GM12874 (cell line): ENCODE measurements around the gene FHIT.

Source experiments
- TF ChIP-seq, protein P1 (sequence below): IDR thresholded peaks from 2 replicates; pipeline ENCODE4 v1.5.1; 2011; ENCODE audit warnings: low read depth, mild to moderate bottlenecking, control low read depth, low read length, moderate library complexity; ENCODE audit not compliant: insufficient read depth

The FHIT gene

DNA sequence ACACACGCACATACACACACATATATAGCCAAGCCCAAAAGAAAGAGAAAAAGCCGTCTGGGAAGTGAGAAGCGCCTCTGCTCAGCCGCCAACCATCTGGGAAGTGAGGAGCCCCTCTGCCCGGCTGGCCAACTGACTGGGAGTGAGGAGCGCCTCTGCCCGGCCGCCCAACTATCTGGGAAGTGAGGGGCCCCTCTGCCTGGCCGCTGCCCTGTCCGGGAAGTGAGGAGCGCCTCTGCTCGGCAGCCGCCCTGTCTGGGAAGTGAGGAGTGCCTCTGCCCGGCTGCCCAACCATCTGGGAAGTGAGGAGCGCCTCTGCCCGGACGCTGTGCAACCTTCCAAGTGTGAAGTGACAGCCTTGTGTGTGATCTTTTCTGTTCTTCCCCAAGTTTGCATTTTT, 49.2 kb downstream of the FHIT start:
- TF ChIP-seq, protein P1, sequence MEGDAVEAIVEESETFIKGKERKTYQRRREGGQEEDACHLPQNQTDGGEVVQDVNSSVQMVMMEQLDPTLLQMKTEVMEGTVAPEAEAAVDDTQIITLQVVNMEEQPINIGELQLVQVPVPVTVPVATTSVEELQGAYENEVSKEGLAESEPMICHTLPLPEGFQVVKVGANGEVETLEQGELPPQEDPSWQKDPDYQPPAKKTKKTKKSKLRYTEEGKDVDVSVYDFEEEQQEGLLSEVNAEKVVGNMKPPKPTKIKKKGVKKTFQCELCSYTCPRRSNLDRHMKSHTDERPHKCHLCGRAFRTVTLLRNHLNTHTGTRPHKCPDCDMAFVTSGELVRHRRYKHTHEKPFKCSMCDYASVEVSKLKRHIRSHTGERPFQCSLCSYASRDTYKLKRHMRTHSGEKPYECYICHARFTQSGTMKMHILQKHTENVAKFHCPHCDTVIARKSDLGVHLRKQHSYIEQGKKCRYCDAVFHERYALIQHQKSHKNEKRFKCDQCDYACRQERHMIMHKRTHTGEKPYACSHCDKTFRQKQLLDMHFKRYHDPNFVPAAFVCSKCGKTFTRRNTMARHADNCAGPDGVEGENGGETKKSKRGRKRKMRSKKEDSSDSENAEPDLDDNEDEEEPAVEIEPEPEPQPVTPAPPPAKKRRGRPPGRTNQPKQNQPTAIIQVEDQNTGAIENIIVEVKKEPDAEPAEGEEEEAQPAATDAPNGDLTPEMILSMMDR: no peak

DNA sequence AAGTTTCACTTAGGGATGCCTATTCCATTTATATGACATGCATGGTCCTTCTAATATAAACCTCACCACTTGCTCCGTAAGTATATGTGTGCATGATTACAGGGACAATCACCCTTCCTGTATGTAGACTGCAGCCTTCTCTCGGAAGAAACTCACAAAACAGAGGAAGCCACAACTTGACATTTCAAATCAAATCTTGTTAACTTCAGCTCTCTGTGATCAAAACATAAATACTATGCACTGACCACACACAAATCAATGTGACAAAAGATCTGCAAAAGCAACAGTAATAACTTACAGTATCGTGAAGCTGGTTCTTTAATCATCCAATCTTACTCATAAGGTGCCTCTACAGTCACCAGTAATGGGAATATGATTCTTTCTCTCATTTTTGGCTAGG, 50.2 kb downstream of the FHIT start:
- TF ChIP-seq, protein P1: no peak

DNA sequence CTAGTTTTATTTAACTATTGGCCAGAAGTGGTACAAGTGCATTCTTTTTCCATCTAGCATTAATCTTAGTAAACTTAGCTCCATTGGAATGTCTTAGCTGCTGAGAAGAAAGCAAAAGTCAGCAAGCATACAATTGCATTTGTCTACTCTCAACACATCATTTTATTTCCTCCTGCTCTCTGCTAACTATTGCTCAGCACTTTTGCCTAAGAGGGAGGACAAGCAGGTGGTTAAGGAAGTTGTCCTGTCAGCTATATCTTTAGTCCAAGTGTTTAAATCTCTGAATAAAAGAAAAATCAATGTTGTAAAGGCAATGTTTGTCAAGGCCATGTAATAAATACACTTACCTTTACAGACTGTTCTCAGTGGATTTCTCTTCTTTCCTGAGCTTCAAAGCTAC, 51.0 kb downstream of the FHIT start:
- TF ChIP-seq, protein P1: no peak

DNA sequence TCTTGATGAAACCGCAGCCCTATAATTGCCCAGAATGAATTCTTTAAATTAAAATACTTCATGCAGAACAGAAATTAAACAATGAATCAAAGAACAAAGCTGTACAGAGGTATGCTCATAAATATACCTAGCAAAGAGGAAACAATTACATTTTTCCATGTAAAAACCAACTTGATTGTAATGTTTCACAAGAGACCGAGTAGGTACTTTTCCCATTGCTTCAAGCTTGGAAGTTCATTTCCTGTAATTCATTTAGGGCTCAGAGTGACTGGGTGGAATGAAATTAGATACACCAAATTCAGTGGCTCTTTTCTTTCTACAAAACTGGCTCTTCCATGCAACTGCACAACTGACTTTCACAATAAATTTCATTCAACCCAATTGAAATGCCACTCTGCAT, 51.4 kb downstream of the FHIT start:
- TF ChIP-seq, protein P1: no peak

DNA sequence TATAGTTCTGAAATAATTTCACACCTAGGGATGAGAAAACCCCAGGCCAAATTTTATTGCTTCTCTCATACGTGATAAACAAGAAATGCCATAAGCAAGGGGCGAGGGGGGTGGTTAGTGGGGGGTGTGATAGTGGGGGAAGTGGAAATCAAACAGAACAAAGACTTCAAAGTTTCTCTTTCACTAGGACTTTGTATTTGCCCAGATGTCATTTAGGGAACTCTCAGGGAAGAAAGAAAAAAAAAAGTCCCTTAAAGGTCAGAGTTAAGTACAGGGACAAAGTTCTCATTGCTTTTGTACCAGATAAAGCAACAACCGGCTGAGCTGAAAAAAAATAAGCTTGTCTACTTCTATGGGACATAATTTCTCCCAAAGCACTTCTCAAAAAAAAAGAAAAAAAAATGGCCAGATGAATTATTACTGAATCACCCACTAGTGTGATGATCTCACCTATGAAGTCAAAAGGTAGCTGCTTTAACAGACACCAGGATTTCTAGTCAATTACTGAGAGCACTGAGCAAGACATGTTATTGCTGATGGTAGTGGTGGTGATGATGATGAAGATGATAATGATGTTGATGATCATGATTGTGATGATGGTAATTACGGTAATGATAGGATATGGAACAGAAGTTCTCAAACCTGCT, 56.2 kb downstream of the FHIT start:
- TF ChIP-seq, protein P1: no peak

DNA sequence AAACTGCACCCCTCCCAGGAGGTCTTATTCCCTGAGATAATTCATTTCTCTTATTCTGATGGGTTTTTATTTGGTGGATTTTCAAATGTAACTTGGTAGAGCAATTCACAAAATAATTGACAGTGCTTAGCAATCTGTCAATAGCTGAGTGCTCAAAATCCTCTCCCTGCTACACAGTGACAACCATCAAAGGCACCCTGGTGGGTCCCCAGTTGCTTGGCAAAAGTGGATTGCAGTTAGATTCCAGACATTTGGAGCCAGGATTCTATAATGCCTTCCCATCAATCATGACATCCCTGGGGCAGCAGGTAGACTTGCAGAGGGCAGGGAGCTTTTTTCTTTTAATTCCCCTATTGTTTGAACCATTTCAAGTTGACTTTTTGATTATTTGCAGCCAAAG, 59.0 kb downstream of the FHIT start:
- TF ChIP-seq, protein P1: no peak

DNA sequence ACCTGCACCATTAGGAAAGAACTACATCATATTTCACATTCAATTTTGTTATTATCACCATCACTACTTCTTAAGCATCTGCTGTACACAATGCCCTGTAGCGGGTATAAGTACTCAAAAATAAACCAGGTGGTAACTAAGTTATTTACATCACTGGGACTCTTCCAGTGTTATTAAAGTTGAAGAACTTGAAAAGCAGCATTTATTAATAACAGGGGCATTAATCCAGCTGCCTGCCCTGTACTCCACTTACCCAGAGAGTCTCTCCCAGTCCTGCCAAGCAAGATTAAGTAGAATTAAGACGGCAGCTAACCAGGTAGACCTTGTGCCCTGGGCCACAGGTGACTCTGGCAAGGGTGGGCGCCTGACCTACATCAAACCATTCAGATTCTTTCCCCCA, 65.2 kb downstream of the FHIT start:
- TF ChIP-seq, protein P1: no peak
